Measurements from ENCODE around the gene SLC66A1.

DNA sequence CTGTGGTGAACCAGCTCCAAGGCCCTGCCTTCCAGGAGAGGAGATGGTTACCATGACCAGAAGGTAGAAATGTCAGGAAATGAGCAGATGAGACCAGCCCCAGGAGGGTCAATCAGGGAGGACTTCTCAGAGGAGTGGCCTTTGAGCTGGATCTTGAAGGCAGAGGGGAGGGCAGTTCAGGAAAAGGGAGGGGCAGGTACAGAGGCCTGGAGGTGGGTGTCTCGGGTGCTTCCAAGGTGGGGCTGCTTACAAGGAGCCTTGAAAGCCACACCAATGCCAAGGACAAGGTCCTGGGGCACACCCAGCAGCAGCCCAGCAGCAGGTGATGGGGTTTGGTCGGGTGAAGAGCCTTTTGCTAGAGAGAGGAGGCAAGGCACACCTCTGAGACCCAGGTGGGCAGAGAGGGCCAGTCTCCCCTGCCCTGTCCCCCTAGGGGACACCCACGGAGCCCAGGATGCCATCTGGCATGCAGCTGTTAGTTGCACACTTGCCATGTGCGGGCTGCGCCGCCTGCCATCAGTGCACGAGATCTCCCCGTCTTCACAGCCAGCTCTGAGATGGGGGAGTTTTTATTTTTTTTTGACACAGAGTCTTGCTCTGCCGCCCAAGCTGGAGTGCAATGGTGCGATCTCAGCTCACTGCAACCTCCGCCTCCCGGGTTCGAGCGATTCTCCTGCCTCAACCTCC is 18.5 kb downstream of the SLC66A1 start:
- TF ChIP-seq CTCF (IDR thresholded peaks at IDR 0.05; ENCODE audit: insufficient read depth, low read length) (no peak), POLR2AphosphoS5 (IDR thresholded peaks at IDR 0.05; ENCODE audit: low read depth) (no peak)

Measured in HL-60 (cell line).